Esophagus squamous epithelium (tissue), 4 donors: ENCODE results near the gene STK32C.

Experiments used
- POLR2A ChIP-seq, 4 donors: fragments of 450-650 bp; IDR thresholded peaks; one replicate each; pipeline ENCODE4 v1.6.1; 2017; ENCODE audit warnings: antibody characterized with exemption in 4 of 4, mild to moderate bottlenecking in 4 of 4, moderate library complexity in 3 of 4
- TF ChIP-seq, protein P1 (sequence below), 6 experiments: fragments of 450-650 bp in 4 of 6; fragments of 200-600 bp in 2 of 6; sonication (generic) in 2 of 6; IDR thresholded peaks; one replicate each; pipeline ENCODE4 v1.5.1; 2016 to 2019; ENCODE audit warnings: antibody characterized with exemption in 6 of 6, mild to moderate bottlenecking in 4 of 6, moderate library complexity in 4 of 6

DNA sequence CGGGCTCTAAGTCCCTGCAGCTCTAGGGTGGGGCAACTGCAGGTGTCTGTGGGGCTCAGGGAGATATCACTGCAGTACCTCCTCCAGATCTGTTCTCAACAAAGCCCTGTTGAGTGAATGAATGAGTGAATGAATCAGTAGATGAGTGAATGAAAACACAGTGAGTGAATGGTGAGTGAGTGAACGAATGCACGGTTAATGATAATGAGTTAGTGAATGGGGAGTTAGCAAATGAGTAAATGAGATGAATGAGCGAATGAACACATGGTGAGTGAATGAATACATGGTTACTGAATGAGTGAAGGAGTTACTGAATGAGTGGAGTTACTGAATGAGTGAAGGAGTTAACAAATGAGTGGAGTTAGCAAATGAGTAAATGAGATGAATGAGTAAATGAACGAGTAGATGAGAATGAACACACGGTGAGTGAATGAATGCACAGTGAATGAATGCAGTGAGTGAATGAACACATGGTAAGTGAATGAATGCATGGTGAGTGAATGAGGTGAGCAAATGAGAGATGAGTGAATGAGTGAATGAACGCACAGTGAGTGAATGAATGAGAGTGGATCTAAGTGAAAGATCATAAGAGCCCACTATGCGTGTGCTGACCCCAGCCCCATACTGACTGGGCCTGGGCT lies 34.3 kb downstream of the STK32C start:
- TF ChIP-seq, protein P1, sequence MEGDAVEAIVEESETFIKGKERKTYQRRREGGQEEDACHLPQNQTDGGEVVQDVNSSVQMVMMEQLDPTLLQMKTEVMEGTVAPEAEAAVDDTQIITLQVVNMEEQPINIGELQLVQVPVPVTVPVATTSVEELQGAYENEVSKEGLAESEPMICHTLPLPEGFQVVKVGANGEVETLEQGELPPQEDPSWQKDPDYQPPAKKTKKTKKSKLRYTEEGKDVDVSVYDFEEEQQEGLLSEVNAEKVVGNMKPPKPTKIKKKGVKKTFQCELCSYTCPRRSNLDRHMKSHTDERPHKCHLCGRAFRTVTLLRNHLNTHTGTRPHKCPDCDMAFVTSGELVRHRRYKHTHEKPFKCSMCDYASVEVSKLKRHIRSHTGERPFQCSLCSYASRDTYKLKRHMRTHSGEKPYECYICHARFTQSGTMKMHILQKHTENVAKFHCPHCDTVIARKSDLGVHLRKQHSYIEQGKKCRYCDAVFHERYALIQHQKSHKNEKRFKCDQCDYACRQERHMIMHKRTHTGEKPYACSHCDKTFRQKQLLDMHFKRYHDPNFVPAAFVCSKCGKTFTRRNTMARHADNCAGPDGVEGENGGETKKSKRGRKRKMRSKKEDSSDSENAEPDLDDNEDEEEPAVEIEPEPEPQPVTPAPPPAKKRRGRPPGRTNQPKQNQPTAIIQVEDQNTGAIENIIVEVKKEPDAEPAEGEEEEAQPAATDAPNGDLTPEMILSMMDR (IDR thresholded peaks at IDR 0.05), result no peak
- TF ChIP-seq POLR2A (IDR thresholded peaks at IDR 0.05), result no peak
